Ovary (tissue), 3 donors: Measurements from ENCODE around the gene EPS8L2.

Source experiments
- EP300 ChIP-seq: sonication (generic); formaldehyde crosslinking; IDR thresholded peaks from one replicate; pipeline ENCODE4 v1.6.1; 2017; ENCODE audit warnings: antibody characterized with exemption
- TF ChIP-seq, protein P1 (sequence below), 3 donors: fragments of 450-650 bp in 2 of 3; fragments of 200-600 bp in 1 of 3; IDR thresholded peaks; one replicate each; pipeline versions ENCODE4 v1.5.1 to v1.8.0; 2016 to 2022; ENCODE audit warnings: antibody characterized with exemption in 3 of 3, mild to moderate bottlenecking in 1 of 3
- donor health status: DM: no; HTN: no; CAD: no.

DNA sequence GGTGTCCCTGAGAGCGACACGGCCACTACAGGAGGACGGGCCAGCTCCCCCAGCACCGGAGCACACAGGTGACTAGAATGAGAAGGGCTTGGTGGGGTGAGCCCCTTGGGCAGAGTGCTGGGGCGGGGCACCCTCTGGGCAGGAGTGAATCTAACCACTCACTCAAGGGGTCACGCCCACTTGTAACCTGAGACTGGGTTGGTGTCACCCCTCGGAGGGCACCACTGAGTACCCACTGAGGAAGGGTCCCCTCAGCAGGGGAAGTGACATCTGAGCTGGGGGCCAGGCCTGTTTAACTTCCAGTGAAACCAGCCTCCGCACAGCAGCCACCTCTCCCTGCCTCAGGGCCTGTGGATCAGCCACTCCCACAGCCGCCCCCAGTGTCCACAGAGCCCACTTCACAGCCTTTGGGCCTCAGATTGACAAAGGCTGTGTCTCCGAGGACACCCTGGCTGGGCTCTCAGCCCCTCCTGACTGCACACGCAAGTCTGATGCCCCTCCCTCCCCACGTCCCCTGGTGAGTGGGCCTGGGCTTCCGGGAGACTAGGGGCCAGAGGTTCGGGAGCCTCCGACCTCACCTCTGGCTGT, 65.7 kb downstream of the EPS8L2 start:
- TF ChIP-seq, protein P1, sequence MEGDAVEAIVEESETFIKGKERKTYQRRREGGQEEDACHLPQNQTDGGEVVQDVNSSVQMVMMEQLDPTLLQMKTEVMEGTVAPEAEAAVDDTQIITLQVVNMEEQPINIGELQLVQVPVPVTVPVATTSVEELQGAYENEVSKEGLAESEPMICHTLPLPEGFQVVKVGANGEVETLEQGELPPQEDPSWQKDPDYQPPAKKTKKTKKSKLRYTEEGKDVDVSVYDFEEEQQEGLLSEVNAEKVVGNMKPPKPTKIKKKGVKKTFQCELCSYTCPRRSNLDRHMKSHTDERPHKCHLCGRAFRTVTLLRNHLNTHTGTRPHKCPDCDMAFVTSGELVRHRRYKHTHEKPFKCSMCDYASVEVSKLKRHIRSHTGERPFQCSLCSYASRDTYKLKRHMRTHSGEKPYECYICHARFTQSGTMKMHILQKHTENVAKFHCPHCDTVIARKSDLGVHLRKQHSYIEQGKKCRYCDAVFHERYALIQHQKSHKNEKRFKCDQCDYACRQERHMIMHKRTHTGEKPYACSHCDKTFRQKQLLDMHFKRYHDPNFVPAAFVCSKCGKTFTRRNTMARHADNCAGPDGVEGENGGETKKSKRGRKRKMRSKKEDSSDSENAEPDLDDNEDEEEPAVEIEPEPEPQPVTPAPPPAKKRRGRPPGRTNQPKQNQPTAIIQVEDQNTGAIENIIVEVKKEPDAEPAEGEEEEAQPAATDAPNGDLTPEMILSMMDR (IDR thresholded peaks at IDR 0.05): no peak
- TF ChIP-seq EP300: no peak
